ENCODE data around the gene CACNB2.

Gene CACNB2

DNA sequence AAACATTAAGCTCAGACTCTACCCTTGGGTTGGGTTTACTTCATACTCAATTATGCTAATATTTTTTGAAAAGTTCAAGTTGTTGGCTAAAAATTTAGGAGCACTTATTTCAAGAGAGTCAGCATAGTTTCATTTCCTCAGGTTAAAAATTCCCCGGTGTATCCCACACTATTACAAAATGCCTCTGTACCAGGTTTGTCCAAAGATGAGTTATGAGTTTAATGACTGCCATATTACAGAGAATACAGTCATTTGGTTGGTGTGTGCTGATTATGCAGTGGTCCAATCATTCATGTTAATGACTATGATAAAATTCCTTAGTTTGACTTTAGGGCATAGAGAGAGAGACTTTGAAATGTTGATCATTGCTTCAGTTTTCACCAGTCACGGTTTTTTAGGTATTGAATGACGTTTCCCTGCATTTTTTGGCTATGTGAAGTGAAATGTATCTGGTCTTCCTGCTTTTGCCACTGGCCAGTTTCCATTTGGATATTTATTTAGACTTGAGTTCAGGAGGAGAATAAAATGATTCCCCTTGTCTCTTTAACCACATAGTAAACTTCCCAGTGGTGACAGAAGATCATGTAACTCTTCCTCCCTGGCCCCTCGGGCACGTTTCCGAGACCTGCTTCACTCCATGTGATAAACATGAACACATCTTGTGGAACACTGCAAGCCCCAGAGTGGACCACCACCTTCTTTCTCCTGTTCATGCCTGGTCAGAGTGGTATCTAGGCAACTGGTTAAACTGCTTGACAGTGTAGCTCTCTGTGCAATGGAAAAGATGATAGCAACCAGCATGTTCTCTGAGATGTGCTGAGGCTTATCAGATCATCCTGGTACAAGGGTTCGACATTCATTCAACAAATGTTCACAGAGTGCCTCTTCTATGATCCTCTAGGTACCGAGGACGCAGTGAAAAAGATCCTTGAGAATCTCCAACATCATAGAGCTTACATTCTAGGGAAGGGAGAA is 153.6 kb downstream of the CACNB2 start:
- no peak for DNase-seq (ENCODE audit: low spot score)

DNA sequence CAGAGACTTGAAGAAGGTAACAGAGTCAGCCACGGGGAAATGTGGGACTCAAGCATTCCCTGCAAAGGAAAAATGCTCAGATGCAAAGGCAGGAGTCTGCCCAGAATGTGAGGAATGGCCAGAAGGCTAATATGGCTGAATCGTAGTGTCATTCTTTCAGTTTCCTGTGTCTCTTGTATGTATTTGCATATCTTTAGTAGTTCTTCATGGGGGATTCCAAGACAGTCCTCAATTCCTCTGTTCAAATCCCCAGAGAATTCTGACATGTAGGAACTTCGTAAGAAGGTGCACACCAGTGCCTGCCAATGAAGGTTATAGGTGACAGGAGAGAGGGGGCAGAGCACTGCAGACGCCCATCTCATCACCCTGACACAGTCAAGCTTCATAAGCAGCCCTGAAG is 154.4 kb downstream of the CACNB2 start:
- no peak for DNase-seq (ENCODE audit: low spot score)

DNA sequence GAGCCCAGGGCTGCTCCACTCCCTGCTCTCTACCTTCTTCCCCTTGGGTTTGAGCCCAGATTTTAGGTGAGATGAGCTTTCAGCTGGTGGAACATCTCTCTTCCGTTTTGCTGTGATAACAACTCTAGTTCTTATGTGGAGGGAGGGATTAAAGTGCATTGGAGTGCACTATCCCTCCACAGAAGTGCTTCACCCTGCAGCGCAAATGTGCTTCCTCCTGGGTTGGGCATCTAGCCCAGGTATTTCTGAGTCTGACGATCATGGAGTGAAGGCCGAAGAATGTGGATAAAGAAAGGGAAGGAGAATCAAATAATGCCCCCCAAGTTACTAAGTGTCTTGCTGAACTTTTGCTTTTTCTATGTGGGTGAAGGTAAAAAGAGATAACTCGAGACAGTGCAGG is 157.4 kb downstream of the CACNB2 start:
- DNase-seq (ENCODE audit: low spot score): no peak

DNA sequence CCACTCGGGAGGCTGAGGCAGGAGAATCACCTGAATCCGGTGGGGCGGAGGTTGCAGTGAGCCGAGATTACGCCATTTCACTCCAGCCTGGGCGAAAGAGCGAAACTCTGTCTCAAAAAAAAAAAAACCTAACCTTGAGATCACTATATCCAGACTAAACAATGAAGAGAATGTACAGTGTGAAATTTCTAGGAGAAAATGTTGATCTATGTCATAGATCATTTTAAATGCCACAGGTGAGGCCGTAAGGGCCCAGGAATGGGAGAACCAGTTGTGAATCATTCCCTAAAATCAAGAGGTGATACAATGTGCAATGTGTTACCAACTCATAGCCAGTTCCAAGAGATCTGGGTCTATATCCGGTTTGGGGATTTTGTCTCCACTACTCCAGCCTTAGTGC is 158.0 kb downstream of the CACNB2 start:
- DNase-seq (ENCODE audit: low spot score): no peak

DNA sequence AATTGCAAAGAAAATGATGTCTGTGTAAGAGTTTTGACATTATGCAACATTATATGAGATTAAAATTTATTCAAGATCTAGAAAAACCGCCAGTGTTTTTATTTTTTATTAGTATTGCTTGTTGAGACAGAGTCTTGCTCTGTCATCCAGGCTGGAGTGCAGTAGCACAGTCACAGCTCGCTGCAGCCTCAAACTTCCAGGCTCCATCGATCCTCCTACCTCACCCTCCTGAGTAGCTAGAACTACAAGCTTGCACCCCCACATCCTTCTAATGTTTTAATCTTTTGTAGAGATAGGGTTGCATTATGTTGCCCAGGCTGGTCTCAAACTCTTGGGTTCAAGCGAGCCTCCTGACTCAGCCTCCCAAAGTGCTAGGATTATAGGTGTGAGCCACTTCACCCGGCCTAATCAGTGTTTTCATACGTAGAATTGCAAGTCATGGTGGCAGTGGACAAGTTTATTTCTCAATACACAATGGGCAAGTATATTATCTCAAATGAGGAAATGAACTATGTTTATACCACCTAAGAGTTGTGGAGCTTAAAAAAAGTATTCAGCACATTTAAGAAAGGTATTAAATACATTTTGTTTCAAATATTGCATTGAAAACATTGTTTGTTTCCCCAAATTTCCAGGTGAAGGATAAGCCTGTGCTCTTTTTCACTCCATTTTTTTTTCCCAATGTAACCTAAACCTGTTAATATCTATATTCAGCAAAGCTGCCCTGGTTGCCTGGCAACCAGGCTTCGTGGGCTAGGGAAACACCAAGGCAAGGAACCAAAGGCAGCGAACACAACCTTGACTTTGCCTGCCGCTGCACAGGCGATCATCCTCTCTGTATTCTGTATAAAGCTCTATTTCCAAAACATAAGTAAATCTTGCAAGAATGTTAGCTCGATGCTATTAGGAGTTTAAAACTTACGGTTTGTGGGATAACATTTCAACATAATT is 163.9 kb downstream of the CACNB2 start:
- DNase-seq (ENCODE audit: low spot score): no peak

DNA sequence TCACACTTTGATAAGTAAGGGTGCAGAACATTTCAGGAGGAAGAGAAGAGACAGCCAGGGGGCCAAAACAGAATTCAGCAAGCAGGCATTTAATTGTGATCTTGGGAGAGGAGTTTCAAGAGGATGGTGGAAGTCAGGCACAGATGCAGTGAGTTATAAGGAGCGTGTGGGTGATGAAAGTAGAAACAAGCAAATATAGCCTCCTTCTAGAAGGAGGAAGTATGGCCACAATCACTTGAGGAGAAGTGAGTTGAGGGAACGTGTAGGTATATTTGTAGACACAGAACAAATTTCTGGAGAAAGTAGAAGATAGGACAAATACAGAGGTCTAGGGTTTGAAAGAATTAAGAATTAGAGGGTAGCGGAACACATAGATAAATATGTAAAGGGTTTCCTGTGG is 165.8 kb downstream of the CACNB2 start:
- no peak for DNase-seq (ENCODE audit: low spot score)

DNA sequence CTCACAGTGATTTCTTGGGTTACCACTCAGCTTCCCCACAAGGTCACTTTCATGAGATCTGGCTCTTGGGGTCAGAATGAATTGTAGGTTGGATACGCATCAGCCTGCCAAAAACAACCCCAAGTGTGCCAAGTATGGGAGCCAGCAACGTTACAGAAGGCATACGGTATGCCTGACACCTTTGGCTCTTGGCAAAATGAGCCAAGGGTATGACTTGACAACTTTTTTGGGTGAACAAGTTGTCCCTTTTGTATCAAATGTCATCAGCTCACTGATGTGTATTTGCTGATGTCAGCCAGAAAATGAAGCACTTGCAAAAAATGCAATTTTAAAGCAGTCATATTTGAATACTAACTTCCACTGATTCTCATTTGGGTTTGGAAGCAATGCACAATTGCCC is 168.4 kb downstream of the CACNB2 start:
- no peak for DNase-seq (ENCODE audit: low spot score)

DNA sequence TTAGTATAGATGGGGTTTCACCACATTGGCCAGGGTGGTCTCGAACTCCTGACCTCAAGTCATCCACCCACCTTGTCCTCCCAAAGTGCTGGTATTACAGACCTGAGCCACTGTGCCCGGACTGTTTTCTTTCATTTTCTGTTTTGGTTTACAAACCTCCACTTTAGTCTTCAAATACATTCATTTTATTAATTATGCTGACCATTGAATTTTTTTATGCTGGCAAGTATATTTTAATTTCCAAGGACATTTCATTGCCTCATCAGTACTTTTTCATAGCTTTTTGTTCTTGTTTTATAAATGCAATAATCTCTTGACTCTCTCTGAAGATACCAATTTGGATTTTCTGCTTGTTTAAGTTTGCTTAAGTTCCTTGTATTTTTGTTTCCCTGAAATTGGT is 170.5 kb downstream of the CACNB2 start:
- no peak for DNase-seq (ENCODE audit: low spot score)

DNA sequence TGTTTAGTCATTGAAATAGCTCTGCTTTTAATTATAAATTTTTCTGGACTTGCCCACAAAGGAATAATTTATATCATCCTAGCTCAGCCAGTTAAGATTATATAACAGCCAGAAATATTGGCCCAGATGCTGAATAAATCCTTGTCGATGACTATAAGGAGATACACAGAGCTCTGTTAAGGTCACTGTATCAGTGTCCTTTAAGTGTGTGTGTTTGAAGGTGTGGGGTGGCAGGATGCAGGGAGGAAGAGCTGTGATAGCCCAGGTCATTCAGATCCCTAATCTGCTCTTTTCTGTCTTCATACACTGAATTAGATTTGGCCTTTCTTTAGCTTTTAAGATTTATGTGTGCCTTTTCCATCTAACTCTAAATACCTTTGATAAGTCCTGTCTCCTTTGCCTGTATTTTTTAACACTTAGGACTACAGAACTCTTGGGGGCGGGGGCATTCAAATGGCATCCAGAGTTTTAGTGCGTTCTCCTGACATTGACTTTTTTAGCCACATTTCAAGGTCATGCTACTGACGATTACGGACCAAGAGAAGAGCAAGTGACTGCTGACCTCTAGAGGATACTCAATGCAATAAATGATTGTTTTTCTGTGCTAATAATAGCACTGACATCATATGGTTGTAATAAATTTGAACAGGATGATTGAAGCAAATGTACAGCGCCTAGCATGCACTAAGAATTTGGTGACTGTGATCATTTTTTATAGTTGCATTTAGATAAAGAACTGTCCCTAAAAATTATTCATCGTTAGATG is 172.3 kb downstream of the CACNB2 start:
- peak; percentile 66 for DNase-seq (ENCODE audit: low spot score)

DNA sequence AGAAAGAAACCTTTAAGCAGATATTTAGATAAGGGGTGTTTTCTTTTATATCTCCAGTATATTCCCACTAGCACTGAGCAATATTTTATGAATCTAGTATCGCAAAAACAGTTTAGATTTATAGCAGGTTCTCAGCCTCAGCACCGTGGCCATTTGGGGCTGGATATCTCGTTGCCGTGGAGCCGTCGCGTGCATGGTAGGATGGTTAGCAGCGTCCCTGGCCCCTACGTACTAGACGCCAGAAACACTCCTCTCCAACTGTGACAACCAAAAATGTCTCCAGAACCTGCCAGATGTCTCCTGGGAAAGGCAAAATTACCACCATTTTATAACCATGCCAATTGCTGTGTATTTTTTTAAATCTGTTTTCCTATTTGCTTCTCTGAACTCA is 172.9 kb downstream of the CACNB2 start:
- no peak for DNase-seq (ENCODE audit: low spot score)

DNA sequence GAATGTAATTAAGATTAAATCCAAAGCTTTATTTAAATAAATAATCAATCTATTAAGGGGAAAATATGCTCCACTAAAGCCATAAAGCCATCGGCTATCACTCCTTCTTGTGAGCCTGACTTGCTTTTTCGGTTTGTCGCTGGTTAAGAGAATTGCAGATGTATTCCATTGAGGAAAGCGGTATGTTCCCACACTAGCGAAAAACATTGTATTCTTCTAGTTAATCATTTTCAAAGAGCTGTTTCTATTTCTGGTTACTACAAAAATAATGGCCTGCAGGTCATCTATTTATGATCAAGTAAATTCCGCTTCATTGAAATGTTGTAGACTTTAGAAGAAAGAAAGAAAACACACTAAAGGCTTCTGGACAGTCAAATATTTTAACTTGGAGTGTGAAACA is 173.4 kb downstream of the CACNB2 start:
- DNase-seq (ENCODE audit: low spot score): no peak

DNA sequence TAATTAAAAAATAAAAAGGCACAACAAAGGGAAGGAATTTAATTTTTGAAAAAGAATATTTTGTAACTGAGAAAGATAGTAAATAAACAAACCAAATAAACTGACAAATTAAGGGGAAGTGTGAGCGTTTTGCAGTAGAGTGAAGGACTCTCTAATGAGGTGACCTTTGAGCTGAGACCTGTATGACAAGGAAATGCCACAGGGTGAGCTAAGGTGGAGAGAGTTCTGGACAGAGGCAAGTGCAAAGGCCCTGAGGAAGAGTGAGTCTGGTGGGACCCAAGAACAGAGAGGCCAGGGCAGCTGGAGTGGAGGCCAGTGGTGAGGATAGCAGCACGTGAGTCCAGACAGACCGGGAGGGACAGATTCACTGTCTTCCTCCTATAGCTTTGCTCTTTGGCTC is 179.4 kb downstream of the CACNB2 start:
- no peak for DNase-seq (ENCODE audit: low spot score)

DNA sequence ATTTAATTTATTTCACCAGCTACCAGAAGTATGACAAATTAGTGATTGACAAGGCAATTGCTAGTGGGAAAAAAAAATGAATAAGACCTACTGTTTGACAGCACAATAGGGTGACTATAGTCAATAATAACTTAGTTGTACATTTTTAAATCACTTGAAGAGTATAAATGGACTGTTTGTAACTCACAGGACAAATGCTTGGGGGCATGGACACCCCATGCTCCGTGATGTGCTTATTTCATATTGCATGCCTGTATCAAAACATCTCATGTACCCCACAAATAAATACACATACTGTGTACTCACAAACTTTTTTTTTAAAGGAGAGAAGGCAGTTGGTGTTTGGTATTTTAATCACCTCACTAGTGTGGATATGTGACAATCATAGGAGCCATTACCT is 181.1 kb downstream of the CACNB2 start:
- no peak for DNase-seq (ENCODE audit: low spot score)

DNA sequence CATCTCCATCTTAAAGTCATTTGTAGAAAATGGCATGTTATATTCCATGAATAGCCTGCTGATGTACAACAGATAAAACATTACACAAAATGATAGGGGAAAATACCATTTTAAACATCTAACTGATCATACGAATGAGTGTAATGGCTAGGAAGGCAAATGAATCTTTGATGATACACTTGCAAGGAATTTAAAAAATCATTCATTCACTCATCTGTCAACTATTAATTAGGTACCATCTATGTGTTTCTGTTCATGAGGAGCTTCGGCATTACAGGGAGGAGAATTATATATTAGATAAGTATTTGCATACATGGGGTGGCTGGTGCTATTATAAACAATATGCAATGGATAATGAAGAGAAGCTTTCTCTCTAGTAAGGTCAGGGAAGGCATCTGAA is 183.7 kb downstream of the CACNB2 start:
- DNase-seq (ENCODE audit: low spot score): no peak

DNA sequence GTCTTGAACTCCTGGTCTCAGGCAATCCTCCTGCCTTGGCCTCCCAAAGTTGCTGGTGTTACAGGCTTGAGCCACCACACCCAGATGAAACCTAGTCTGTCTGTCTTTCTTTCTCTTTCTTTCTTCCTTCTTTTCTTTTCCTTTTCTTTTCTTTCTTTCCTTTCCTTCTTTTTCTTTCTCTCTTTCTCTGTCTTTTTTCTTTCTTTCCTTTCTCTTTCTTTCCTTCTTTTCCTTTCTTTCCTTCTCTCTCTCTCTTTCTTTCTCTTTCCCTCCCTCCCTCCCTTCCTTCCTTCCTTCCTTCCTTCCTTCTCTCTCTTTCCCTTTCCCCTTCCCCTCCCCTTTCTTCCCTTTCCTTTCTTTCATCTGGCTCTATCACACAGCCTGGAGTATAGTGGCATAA is 185.2 kb downstream of the CACNB2 start:
- DNase-seq (ENCODE audit: low spot score): no peak

DNA sequence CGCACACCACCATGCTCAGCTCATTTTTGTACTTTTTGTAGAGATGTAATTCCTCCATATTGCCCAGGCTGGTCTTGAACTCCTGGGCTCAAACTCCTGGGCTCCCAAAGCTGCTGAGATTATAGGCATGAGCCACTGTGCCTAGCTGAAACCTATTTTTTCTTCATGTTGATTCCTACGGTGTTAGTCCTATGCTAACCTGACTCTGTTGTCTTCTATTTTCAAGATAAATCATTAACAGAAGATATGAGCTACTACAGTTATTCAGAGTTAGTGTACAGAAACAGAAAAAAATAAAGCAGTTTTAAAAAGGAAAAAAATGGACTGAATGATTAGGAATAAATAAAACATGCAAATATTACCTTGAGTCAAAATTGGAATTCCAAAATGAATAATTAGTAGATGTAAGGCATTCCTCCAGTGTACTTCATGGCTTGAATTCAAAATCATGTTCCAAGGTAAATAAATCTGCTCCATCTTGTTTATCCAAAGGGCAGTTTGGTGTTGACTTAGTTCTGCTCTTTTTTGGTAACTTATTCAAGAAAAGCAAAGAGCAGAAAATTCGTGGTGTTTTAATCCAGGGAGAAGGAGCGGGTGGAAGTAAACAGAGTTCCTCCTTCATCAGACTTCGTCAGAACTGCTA is 185.8 kb downstream of the CACNB2 start:
- no peak for DNase-seq (ENCODE audit: low spot score)

DNA sequence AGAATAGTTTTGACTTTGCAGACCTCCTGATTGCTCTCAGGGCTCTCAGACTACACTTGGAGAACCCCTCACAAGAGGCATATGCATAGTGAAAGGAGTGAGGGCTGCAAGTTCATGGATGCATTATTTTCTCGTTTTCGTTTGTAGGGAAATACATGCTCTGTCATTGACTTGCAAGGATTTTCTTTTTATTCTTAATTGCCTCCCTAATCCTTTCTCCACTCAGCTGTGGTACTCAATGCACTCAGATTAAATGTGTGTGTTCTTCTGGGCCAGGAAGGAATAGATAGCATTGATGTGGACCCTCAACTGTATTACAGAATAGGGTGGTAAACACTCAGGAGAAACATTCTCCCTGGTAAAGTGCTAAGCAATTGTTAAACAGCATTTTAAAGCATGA is 188.7 kb downstream of the CACNB2 start:
- no peak for DNase-seq (ENCODE audit: low spot score)

DNA sequence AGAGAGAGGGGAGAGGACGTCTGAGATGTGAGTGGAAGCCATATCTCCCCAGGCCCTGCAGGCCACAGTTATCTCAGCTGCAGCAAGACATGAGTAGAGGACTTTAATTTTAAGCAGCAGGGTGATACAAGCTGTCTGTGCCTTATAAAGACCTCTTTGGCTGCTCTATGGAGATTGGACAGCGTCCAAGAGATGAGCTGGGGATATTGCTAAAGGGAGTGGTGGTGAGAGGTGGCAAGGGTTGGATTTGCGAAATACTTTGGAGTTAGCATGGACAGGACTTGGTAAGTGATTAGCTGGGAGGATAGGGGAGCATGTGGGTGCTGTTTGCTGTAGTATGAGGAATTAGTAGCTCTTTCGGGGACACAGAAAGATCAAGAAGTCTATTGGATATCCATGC is 191.8 kb downstream of the CACNB2 start:
- DNase-seq (ENCODE audit: low spot score): no peak

DNA sequence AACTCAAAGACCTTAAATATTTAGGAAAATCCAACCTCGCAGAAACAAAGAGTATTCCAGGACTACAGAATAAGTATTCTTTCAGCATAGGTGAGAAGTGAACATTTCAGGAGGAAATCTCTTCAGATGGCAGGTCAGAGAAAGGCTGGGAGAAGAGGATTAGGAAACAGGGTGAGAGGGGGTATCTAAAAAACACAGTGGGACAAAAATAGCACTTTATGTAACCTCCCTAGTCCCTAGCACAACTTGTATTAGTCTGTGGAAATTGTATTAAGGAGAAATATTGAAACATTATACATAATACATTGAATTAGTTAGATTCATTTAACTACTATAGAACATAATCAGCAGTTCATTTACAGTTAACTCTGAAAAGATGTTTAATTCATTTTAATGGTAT is 192.3 kb downstream of the CACNB2 start:
- DNase-seq (ENCODE audit: low spot score): no peak

DNA sequence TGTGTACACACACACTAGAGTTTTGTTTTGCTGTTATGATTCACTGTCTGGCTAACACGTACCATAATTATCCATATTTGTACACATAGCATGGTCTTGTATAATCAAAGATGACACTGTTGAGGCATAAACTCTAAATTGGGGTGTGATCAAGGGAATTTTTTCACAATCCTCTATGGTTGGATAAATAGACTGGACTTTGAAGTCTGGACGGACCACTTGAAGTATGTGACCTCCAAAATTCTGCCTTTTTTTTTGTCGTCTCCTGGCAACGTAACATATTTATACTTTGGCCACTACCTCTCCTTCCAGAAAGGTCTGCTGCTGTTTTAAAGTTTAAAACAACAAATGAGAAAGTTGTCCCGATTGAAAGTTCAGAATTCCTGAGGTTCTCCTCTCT is 193.4 kb downstream of the CACNB2 start:
- no peak for DNase-seq (ENCODE audit: low spot score)

DNA sequence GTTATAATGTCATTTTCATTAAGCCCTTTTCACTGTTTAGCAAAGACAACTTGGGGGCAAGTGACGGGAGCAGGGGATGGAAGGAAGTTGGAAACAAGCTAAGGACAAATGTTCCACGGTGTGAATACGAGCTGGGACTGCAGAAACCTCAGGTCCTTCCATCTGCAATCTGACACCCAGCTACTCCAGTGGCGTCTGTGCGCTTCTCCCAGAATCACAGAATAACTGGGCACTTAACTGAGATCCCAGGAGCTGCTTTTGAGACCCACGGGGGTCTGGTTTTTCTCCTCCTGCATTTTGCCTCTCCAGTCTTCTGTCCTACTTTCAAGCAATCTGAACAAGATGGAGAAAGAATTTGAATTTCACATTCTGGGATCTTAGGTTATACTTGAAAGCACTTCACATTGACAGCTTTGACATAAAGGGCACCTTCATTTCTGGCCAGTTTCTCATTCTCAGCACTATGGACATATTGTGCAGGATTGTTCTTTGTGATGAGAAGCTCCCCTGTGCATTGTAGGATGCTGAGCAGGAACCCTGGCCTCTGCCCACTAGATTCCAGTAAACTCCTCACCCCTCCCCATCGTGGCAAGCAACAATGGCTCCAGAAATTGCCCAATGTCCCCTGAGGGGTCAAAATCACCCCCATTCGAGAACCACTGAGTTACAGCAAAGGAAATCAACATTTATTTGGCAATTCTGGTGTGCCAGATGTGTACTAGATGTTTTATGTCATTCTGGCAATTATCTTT is 194.1 kb downstream of the CACNB2 start:
- no peak for DNase-seq (ENCODE audit: low spot score)

Data from NAMALWA (cell line).